Adrenal gland (tissue), 12 donors: Measurements from ENCODE around the gene PRKCB. TPM values are rescaled to one million over a fixed set of nuclear protein-coding genes. Genes with fewer than 3 reads are reported as not detected.

Source experiments
- DNase-seq, 7 donors: peaks; one replicate each; pipeline ENCODE4 v3.0.0-alpha.2; 2019 to 2020
- H3K27ac ChIP-seq, 5 donors: fragments of 200-600 bp; sonication (generic) in 4 of 5; 1 replicate in 3 of 5; 2 replicates in 2 of 5; pipeline versions ENCODE4 v1.5.1 to v1.8.0; 2016 to 2020; ENCODE audit warnings: mild to moderate bottlenecking in 1 of 5
- H3K27me3 ChIP-seq: fragments of 200-600 bp; 2 replicates; pipeline ENCODE4 v1.8.0; 2021
- H3K36me3 ChIP-seq, 2 donors: fragments of 200-600 bp; replicated peaks in 1 of 2; 1 replicate in 1 of 2; 2 replicates in 1 of 2; pipeline versions ENCODE4 v1.5.1 to v1.8.0; 2018 to 2022
- H3K4me1 ChIP-seq, 2 donors: fragments of 200-600 bp; replicated peaks in 1 of 2; 1 replicate in 1 of 2; 2 replicates in 1 of 2; pipeline versions ENCODE4 v1.5.1 to v1.8.0; 2018 to 2021
- H3K4me3 ChIP-seq, 4 donors: fragments of 200-600 bp; sonication (generic) in 3 of 4; one replicate each; pipeline ENCODE4 v1.5.1; 2016 to 2018
- H3K9me3 ChIP-seq, 3 donors: fragments of 200-600 bp; sonication (generic) in 1 of 3; replicated peaks in 1 of 3; 1 replicate in 2 of 3; 2 replicates in 1 of 3; pipeline versions ENCODE4 v1.5.1 to v1.8.0; 2016 to 2021
- CTCF ChIP-seq, 6 experiments: fragments of 450-650 bp in 4 of 6; fragments of 200-600 bp in 2 of 6; sonication (generic) in 1 of 6; IDR thresholded peaks; 1 replicate in 5 of 6; 2 replicates in 1 of 6; pipeline versions ENCODE4 v1.5.1 to v1.8.0; 2016 to 2021; ENCODE audit warnings: antibody characterized with exemption in 6 of 6, mild to moderate bottlenecking in 2 of 6, moderate library complexity in 1 of 6
- POLR2A ChIP-seq, 2 donors: fragments of 450-650 bp; IDR thresholded peaks; one replicate each; pipeline ENCODE4 v1.6.1; 2017; ENCODE audit warnings: antibody characterized with exemption in 2 of 2, mild to moderate bottlenecking in 2 of 2, moderate library complexity in 1 of 2
- WGBS, 4 donors: extraction: QIAGEN DNeasy Blood & Tissue Kit in 2 of 4; methylation state at CpG; one replicate each; pipeline versions ENCODE4 v1.1.5 to v1.1.7; 2013 to 2017; 5-methylcytosine and 5-hydroxymethylcytosine counted together
- intact Hi-C, 2 donors: fragments of 100-400 bp; cut with DNase I; formaldehyde crosslinking; loops; one replicate each; pipeline versions ENCODE4 v1.14.1 to v1.15.0; 2022 to 2023
- polyA plus RNA-seq, 3 donors: library from polyadenylated mRNA; stranded (reverse); fragments of 200-250 nt in 2 of 3; fragments of 350-450 nt in 1 of 3; fragmentation: Illumina TruSeq in 1 of 3; extraction: RNeasy Lipid Tissue Mini Kit (QIAGEN cat#74804) in 1 of 3; gene quantifications; one replicate each; pipeline ENCODE4 v1.2.3, GENCODE V29; 2013 to 2014
- total RNA-seq, 9 donors: library from RNA; depleted of rRNA in 4 of 9; stranded (reverse); fragments of >200 nt in 4 of 9; fragments of 120-200 nt in 1 of 9; fragmentation: NEBNext Ultra II Directional in 1 of 9; extraction: Animal tissue kit (Norgen Biotek cat#: 25700) in 1 of 9; gene quantifications; one replicate each; pipeline versions ENCODE4 v1.1.0 to v1.2.4, GENCODE V29; 2013 to 2023
- donor health status: healthy with polysubstance abuse.
- donor health status: Bipolar disorder and iron deficiency.
- donor health status: DM: yes; HTN: yes; CAD: no.
- donor health status: DM: no; HTN: no; CAD: no.
- donor health status: DM: no; HTN: no; CAD: no.
- donor health status: DM: yes; HTN: yes; CAD: no.

Gene PRKCB
- total and polyA plus RNA-seq, 12 donors, result 0.54 to 8.0 (median 3.0) TPM

GRCh38 chr16:24174504-24174903 is 338.7 kb downstream of the PRKCB start:
- Histone ChIP-seq H3K27me3 (no peaks in the 10 kb centered on the region), H3K4me1 (no peaks in the 10 kb centered on the region), H3K36me3 (no peaks in the 10 kb centered on the region), H3K4me3 (no peak overlapping the region), H3K9me3 (no peaks in the 10 kb centered on the region), H3K27ac (no peak overlapping the region)
- intact Hi-C loops, result no loop called here
- WGBS, 4 donors, result 78 to 89% (median 86%) methylated on average over 7 of the region's 7 CpGs
- TF ChIP-seq POLR2A (IDR thresholded peaks at IDR 0.05) (no peak), CTCF (IDR thresholded peaks at IDR 0.05) (no peak)
- DNase-seq, result no peak

- Histone ChIP-seq H3K4me3 (no peak overlapping the region), H3K9me3 (no peaks in the 10 kb centered on the region), H3K27me3 (no peaks in the 10 kb centered on the region), H3K36me3 (no peaks in the 10 kb centered on the region), H3K27ac (no peak overlapping the region), H3K4me1 (no peaks in the 10 kb centered on the region)
- whole genome bisulfite sequencing, 4 donors, result 57 to 82% (median 67%) methylated on average over 3 of the region's 3 CpGs
- TF ChIP-seq CTCF (IDR thresholded peaks at IDR 0.05) (no peak), POLR2A (IDR thresholded peaks at IDR 0.05) (no peak)
- DNase-seq, result no peak
- intact Hi-C loops, result no loop called here
Observed at GRCh38 chr16:24174957-24175356, 339.2 kb downstream of the PRKCB start.

DNA sequence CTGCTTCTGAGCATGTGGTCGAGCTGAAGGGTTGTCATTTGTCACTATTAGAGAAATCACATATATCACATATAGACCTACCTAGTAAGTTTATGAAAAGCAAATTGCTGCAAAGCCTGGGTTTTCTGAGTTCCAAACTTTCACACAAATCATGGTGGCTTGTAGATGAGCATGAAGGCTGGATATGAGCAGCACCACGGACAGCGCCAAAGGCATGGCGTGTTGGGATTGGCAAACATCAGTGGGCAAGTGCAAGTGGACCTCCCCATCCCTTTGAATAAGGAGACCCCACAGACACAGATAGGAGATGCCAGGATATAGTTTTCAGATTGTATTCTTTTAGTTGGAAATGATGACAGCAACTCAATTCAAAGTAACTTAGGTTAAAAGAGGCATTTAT is 342.7 kb downstream of the PRKCB start:
- H3K36me3 ChIP-seq, result no peaks in the 10 kb centered on the region
- TF ChIP-seq CTCF (IDR thresholded peaks at IDR 0.05), result no peak
- no peak for TF ChIP-seq POLR2A (IDR thresholded peaks at IDR 0.05)
- H3K4me3 ChIP-seq, result no peak overlapping the region
- no peaks in the 10 kb centered on the region for H3K9me3 ChIP-seq
- no peaks in the 10 kb centered on the region for H3K4me1 ChIP-seq
- intact Hi-C loops, result no loop called here
- DNase-seq, result no peak
- H3K27ac ChIP-seq, result no peak overlapping the region
- no peaks in the 10 kb centered on the region for H3K27me3 ChIP-seq
- 36 to 46% (median 40%) methylated on average over 4 of the region's 4 CpGs for WGBS, 4 donors

DNA sequence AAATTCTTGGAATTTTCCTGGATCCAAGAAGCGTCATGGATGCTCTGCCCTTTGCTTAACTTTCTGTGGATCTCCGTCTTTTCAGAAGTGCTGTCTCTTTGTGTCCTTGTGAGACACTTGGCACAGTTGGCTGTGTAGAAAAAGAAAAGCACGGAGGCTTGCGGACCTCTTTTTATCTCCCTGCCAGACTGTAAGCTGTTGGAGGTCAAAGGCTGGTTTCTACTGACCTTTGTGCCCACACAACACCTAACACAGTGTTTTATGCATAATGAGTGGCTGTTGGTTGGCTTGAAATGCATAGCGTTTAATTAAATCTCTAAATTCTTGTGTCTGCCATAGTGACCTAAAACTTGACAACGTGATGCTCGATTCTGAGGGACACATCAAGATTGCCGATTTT is 344.7 kb downstream of the PRKCB start:
- TF ChIP-seq POLR2A (IDR thresholded peaks at IDR 0.05), result no peak
- TF ChIP-seq CTCF (IDR thresholded peaks at IDR 0.05), result no peak
- no peak for DNase-seq
- no peaks in the 10 kb centered on the region for H3K9me3 ChIP-seq
- no peak overlapping the region for H3K27ac ChIP-seq
- WGBS, 4 donors, result 71 to 86% (median 73%) methylated on average over 8 of the region's 8 CpGs
- no peaks in the 10 kb centered on the region for H3K4me1 ChIP-seq
- H3K27me3 ChIP-seq, result no peaks in the 10 kb centered on the region
- H3K36me3 ChIP-seq, result no peaks in the 10 kb centered on the region
- intact Hi-C loops, result no loop called here
- no peak overlapping the region for H3K4me3 ChIP-seq
